HepG2 (cell line): ENCODE data around the gene AKAP14. TPM values are rescaled to one million over a fixed set of nuclear protein-coding genes. Genes with fewer than 3 reads are reported as not detected.
A peak's percentile ranks its signal among the peaks of the same experiment; 100 is the strongest.

ENCODE experiments used
- BCL6 ChIP-seq: IDR thresholded peaks from 2 replicates; pipeline ENCODE4 v1.6.1; 2016; ENCODE audit warnings: missing genetic modification reagents, missing compliant biosample characterization
- CAMTA2 ChIP-seq: sonication (generic); formaldehyde crosslinking; IDR thresholded peaks from 2 replicates; pipeline ENCODE4 v1.4.0; 2020; ENCODE audit warnings: mild to moderate bottlenecking, missing genetic modification reagents, borderline replicate concordance
- FOXJ3 ChIP-seq: sonication (generic); formaldehyde crosslinking; IDR thresholded peaks from 2 replicates; pipeline ENCODE4 v1.4.0; 2020; ENCODE audit warnings: missing genetic modification reagents, mild to moderate bottlenecking, borderline replicate concordance
- KLF13 ChIP-seq: sonication (generic); formaldehyde crosslinking; IDR thresholded peaks from 2 replicates; pipeline ENCODE4 v1.4.0; 2020; ENCODE audit warnings: mild to moderate bottlenecking, missing genetic modification reagents
- MTA1 ChIP-seq: sonication (generic); formaldehyde crosslinking; IDR thresholded peaks from 2 replicates; pipeline ENCODE4 v1.4.0; 2020; ENCODE audit warnings: missing genetic modification reagents, mild to moderate bottlenecking, borderline replicate concordance
- SRSF1 ChIP-seq: fragments of 200-400 bp; formaldehyde crosslinking; optimal IDR thresholded peaks from 2 replicates; pipeline ENCODE3; 2017; ENCODE audit warnings: mild to moderate bottlenecking, low read depth, low read length, moderate library complexity
- ZNF224 ChIP-seq: sonication (generic); formaldehyde crosslinking; IDR thresholded peaks from 2 replicates; pipeline ENCODE4 v1.5.0; 2020; ENCODE audit warnings: mild to moderate bottlenecking, missing genetic modification reagents
- ZNF577 ChIP-seq: sonication (generic); formaldehyde crosslinking; IDR thresholded peaks from 2 replicates; pipeline ENCODE4 v1.4.0; 2020; ENCODE audit warnings: mild to moderate bottlenecking, low read depth, missing genetic modification reagents, borderline replicate concordance
- polyA plus RNA-seq, 8 experiments: library from polyadenylated mRNA; depleted of rRNA in 3 of 8; stranded (reverse) in 7 of 8; unstranded in 1 of 8; fragments of >200 nt; fragmentation: Illumina TruSeq in 4 of 8; extraction: Trizol in 4 of 8; gene quantifications; 2 replicates each; pipeline versions ENCODE4 v1.2.1 to v1.2.3, GENCODE V29; 2011 to 2016; ENCODE audit warnings: low read depth in 4 of 8, missing spikeins in 1 of 8, mixed read lengths in 1 of 8; ENCODE audit not compliant: insufficient read depth in 1 of 8
- total RNA-seq, 5 experiments: library from RNA; depleted of rRNA; stranded (reverse); fragments of >200 nt; fragmentation: Illumina TruSeq; extraction: Trizol; gene quantifications; 2 replicates each; pipeline ENCODE4 v1.2.3, GENCODE V29; 2016; ENCODE audit warnings: low read depth in 1 of 5
- TF ChIP-seq, protein P1 (sequence below): sonication (generic); formaldehyde crosslinking; IDR thresholded peaks from 2 replicates; pipeline ENCODE4 v1.8.0; 2022; ENCODE audit warnings: mild to moderate bottlenecking, missing genetic modification reagents
- TF ChIP-seq, protein P2 (sequence below): sonication (generic); formaldehyde crosslinking; IDR thresholded peaks from 2 replicates; pipeline ENCODE4 v1.4.0; 2020; ENCODE audit warnings: missing genetic modification reagents
- TF ChIP-seq, protein P3 (sequence below): sonication (generic); formaldehyde crosslinking; IDR thresholded peaks from 2 replicates; pipeline ENCODE4 v1.8.0; 2022; ENCODE audit warnings: missing genetic modification reagents, mild to moderate bottlenecking, inconsistent platforms, borderline replicate concordance
- TF ChIP-seq, protein P4 (sequence below): sonication (generic); formaldehyde crosslinking; IDR thresholded peaks from 2 replicates; pipeline ENCODE4 v1.4.0; 2020; ENCODE audit warnings: missing genetic modification reagents; ENCODE audit errors: not compliant biosample characterization
- TF ChIP-seq, protein P5 (sequence below): sonication (generic); formaldehyde crosslinking; IDR thresholded peaks from 2 replicates; pipeline ENCODE4 v1.5.0; 2020; ENCODE audit warnings: missing genetic modification reagents
- TF ChIP-seq, protein P6 (sequence below): IDR thresholded peaks from 2 replicates; pipeline ENCODE4 v1.6.1; 2012; ENCODE audit warnings: low read length, improper control_type of control experiment
- TF ChIP-seq, protein P7 (sequence below): sonication (generic); formaldehyde crosslinking; IDR thresholded peaks from 2 replicates; pipeline ENCODE4 v1.4.0; 2020; ENCODE audit warnings: low read depth, mild to moderate bottlenecking, missing genetic modification reagents

The AKAP14 gene
- total and polyA plus RNA-seq, 2 of the 13 experiments (the other 11 are each of a cell fraction or from before 2014, with no cell fraction given), result 0.20 to 1.7 TPM

DNA sequence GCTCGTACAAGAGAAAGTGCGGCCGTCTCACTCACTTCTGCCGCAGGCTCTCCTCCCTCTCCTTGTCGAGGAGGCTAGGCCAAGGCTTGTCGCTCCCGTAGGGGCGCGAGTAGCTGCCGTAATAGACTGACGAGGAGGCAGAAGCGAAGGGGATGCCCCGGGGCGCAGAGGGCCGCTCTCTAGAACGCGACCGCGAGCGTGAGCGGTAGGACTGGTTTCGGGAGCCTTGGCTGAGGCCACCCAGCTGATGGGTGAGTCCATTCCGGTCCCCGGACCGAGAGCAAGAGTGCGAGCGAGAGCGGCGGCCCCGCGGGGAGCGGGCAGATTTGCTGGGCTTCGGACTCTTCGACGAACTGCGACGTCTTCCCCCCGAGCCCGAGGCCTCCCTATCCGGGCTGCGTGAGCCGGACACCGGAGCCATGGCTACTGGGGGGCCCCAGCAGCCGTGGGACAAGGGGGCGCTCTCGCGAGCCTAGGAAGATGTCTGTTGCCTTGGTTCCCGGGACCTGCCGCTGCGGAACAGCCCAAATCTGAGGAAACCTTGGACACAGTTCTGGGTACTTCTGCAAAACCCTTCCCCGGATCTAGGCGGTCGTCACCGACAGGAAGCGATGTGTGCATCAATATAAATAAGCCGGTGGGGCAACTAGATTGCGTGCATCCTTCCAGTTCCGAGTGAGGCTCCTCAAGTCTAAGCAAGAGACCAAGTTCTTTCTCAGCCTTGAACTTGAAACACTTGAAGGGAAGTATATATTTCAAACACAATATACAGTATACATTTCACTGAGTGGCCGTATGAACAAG, 47.7 kb downstream of the AKAP14 start, which contains the start of gene NKAP (continued):
- TF ChIP-seq BCL6 (no peak; the same call in 1 of the 2 replicates), KLF13 (CRISPR knock-in tag) (no peak), SRSF1 (no peak), FOXJ3 (peak; percentile 78; the same call in 1 of the 2 replicates), ZNF577 (CRISPR knock-in tag) (no peak), MTA1 (no peak), ZNF224 (CRISPR knock-in tag) (0 out of 2 replicates have a peak, but pooled peaks have one; percentile 49), CAMTA2 (peak; percentile 74; the same call in 1 of the 2 replicates)
- TF ChIP-seq, protein P1, sequence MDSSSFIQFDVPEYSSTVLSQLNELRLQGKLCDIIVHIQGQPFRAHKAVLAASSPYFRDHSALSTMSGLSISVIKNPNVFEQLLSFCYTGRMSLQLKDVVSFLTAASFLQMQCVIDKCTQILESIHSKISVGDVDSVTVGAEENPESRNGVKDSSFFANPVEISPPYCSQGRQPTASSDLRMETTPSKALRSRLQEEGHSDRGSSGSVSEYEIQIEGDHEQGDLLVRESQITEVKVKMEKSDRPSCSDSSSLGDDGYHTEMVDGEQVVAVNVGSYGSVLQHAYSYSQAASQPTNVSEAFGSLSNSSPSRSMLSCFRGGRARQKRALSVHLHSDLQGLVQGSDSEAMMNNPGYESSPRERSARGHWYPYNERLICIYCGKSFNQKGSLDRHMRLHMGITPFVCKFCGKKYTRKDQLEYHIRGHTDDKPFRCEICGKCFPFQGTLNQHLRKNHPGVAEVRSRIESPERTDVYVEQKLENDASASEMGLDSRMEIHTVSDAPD (CRISPR knock-in tag), result no peak
- TF ChIP-seq, protein P2, sequence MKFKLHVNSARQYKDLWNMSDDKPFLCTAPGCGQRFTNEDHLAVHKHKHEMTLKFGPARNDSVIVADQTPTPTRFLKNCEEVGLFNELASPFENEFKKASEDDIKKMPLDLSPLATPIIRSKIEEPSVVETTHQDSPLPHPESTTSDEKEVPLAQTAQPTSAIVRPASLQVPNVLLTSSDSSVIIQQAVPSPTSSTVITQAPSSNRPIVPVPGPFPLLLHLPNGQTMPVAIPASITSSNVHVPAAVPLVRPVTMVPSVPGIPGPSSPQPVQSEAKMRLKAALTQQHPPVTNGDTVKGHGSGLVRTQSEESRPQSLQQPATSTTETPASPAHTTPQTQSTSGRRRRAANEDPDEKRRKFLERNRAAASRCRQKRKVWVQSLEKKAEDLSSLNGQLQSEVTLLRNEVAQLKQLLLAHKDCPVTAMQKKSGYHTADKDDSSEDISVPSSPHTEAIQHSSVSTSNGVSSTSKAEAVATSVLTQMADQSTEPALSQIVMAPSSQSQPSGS (CRISPR knock-in tag), result 0 out of 2 replicates have a peak, but pooled peaks have one; percentile 51
- TF ChIP-seq, protein P3, sequence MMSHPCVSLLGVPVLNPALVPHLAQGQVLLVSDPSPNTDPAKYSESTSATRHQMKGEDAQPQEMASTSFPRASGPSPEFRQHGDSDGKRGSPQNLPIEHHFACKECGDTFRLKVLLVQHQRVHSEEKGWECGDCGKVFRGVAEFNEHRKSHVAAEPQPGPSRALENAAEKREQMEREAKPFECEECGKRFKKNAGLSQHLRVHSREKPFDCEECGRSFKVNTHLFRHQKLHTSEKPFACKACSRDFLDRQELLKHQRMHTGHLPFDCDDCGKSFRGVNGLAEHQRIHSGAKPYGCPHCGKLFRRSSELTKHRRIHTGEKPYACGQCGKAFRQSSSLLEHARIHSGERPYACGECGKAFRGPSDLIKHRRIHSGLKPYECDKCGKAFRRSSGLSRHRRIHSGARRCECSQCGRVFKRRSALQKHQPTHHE (CRISPR knock-in tag), result no peak; the same call in 1 of the 2 replicates
- TF ChIP-seq, protein P4, sequence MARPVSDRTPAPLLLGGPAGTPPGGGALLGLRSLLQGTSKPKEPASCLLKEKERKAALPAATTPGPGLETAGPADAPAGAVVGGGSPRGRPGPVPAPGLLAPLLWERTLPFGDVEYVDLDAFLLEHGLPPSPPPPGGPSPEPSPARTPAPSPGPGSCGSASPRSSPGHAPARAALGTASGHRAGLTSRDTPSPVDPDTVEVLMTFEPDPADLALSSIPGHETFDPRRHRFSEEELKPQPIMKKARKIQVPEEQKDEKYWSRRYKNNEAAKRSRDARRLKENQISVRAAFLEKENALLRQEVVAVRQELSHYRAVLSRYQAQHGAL (CRISPR knock-in tag), result no peak
- TF ChIP-seq, protein P5, sequence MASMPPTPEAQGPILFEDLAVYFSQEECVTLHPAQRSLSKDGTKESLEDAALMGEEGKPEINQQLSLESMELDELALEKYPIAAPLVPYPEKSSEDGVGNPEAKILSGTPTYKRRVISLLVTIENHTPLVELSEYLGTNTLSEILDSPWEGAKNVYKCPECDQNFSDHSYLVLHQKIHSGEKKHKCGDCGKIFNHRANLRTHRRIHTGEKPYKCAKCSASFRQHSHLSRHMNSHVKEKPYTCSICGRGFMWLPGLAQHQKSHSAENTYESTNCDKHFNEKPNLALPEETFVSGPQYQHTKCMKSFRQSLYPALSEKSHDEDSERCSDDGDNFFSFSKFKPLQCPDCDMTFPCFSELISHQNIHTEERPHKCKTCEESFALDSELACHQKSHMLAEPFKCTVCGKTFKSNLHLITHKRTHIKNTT, result no peak
- TF ChIP-seq, protein P6, sequence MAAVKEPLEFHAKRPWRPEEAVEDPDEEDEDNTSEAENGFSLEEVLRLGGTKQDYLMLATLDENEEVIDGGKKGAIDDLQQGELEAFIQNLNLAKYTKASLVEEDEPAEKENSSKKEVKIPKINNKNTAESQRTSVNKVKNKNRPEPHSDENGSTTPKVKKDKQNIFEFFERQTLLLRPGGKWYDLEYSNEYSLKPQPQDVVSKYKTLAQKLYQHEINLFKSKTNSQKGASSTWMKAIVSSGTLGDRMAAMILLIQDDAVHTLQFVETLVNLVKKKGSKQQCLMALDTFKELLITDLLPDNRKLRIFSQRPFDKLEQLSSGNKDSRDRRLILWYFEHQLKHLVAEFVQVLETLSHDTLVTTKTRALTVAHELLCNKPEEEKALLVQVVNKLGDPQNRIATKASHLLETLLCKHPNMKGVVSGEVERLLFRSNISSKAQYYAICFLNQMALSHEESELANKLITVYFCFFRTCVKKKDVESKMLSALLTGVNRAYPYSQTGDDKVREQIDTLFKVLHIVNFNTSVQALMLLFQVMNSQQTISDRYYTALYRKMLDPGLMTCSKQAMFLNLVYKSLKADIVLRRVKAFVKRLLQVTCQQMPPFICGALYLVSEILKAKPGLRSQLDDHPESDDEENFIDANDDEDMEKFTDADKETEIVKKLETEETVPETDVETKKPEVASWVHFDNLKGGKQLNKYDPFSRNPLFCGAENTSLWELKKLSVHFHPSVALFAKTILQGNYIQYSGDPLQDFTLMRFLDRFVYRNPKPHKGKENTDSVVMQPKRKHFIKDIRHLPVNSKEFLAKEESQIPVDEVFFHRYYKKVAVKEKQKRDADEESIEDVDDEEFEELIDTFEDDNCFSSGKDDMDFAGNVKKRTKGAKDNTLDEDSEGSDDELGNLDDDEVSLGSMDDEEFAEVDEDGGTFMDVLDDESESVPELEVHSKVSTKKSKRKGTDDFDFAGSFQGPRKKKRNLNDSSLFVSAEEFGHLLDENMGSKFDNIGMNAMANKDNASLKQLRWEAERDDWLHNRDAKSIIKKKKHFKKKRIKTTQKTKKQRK, result no peak
- TF ChIP-seq, protein P7, sequence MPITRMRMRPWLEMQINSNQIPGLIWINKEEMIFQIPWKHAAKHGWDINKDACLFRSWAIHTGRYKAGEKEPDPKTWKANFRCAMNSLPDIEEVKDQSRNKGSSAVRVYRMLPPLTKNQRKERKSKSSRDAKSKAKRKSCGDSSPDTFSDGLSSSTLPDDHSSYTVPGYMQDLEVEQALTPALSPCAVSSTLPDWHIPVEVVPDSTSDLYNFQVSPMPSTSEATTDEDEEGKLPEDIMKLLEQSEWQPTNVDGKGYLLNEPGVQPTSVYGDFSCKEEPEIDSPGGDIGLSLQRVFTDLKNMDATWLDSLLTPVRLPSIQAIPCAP (CRISPR knock-in tag), result no peak
